ENCODE results near the gene ARHGDIA.
"Not testable (repeated sequence)": the region's sequence is repeated elsewhere in the genome, so short reads cannot be mapped to it uniquely, and the experiment has no call there.

The ARHGDIA gene

DNA sequence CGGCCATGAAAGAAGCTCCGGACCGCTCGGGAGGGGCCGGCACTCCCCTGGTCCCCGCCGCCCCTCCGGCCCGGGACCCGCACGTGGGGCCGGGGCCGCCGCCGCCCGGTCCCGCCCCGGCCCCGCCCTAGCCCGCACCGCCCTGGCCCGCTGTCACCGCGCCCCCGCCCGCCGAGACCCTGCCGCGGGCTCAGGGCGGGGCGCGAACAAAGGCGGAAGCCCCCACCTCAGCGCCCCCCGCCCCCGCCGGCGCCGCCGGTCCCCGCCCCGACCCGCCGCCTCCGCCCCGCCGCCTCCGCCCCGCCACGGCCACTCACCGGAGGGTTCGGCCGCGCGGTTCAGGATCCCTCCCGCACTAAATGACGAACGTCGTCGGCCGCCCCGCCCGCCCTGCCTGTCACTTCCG, at the start of gene ARHGDIA:
TSS of gene ARHGDIA (minus strand) at position 357 of the 406 bp plus-strand sequence. CDS start 1,407 bp downstream, outside the sequence.
- DNase-seq (ENCODE audit: low read depth in 2 of 2), result no peak

DNA sequence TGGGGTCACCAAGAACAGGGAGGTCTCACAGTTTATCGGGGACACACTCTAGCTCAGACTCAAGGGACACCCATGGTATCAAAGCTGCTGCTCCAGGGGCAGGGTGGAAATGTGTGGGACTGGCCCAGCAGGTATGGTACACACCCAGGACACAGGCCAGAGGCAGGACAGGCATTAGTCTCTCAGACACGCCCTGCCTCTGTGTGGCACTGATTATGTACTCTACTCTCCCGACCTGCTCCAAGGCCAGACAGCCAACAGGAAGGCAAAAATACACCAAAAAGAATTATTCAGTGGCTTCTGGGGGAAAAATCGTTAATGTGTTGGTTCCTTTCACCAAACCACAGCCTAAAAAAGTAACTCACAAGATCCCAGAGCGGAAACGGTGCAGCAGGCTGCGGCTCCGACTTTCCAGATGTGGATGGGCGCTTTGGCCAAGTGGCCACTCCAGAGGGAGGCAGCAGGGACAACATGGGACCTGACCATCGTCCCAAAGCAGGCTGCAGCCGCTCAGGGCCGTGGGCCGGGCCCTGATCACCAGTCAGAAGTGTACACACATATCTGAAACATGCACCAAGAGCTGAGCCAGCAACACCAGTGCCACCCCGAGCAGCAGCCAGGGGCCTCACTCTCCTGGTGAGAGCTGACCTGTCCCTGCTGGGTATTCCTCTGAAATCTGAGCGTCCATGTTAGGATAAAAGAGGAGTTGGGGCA, 47.9 kb upstream of the ARHGDIA start:
- DNase-seq (ENCODE audit: low read depth in 2 of 2), result no peak

DNA sequence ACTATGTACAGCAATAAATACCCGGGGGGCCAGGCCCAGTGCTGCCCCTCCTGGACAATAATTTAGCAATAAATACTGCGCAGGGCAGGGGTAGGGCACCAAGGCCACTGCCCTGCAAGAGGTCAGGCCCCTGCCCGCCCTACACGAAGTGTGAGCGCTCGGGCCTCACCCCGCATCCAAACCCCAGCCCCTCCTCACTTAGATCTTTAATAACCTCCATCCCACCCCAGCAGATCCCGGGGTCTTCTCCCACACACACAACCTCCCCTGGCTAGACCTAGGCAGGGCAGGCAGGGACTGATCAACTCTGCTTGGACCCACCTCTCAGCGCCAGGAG, 47.2 kb upstream of the ARHGDIA start:
- not testable (repeated sequence) for DNase-seq (ENCODE audit: low read depth in 2 of 2)

DNA sequence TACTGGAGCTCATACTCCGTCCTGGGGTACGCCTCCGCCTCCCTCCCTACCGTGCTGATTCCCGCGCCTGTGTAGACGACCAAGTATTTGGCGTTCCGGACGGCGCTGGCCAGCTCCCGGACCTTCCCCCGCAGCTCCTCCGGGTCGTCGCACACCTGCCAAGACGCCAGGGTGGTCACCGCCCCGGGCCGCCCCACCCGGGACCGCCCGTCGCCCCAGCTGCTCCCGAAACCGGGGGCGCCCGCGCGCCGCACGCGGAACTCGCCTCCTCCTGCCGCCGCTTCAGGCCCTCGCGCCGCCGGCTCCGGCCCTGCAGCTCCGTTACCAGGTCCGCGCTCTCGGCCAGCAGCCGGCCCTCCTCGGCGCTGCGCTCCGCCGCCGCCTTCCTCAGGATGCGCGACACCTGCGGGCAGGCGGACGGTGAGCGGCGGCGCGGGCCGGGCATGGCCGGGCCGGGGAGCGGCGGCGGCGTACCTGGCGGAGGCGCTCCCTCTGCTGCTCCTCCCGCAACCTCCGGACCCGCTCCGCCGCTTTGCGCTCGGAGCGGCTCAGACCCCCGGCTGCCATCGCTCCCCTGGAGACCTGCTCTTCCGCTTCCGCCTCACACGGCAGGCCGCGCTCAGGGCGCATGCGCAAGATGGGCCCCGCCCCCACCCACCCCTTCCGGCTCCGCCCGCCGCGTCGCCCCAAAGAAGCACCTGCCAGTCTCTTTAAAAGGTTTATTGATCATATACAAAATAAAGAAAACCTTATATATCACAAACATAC, 46.6 kb upstream of the ARHGDIA start, which contains the start of gene SIRT7:
TSS of gene SIRT7 (minus strand) at position 612 of the 768 bp plus-strand sequence. CDS start at position 567, 45 bp downstream.
- DNase-seq (ENCODE audit: low read depth in 2 of 2), result peak; percentile 67 to 73

DNA sequence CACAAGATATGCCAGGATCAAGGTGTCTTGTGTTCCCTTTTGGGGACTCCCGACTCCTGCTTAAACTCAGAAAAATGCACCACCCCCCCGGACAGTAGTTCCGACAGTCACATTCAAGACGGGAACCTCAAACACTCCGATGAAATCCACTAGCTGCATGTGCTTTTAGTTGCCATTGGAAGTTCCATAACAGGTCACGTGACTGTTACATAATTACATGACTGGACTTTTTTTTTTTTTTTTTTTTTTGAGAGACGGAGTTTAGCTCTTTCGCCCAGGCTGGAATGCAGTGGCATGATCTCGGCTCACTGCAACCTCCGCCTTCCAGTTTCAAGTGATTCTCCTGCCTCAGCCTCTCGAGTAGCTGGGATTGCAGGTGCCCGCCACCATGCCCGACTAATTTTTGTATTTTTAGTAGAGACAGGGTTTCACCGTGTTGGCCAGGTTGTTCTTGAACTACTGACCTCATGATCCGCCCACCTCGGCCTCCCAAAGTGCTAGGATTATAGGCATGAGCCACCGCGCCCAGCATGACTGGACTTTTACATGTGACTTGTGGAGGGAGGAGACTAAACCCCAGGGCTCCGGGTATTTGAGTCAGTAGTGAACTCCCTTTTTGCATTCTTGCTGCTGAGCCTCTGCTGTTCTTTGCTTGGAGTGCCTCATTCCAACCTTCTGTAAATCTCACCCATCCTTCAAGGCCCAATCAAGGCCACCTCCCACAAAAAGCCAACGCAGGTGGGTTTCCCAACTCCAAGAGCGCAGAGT, 45.3 kb upstream of the ARHGDIA start:
- DNase-seq (ENCODE audit: low read depth in 2 of 2), result no peak

DNA sequence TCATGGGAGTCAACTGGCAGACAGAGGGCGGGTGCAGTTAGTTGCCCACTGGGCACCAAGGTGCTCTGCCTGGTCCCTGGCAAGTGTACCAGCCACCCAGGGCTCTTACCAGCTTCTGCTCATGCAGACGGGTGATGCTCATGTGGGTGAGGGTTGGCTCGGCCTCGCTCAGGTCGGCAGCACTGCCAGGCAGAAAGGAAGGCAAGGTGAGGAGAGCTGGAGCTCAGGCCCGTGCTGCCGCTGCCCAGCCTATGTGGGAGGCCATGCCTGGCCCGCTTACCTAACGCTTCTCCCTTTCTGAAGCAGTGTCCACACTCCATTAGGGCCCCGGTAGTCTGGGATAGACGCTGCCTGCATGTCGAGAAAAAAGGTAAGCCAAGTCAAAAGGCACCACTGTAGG, 44.2 kb upstream of the ARHGDIA start:
- DNase-seq (ENCODE audit: low read depth in 2 of 2), result no peak

DNA sequence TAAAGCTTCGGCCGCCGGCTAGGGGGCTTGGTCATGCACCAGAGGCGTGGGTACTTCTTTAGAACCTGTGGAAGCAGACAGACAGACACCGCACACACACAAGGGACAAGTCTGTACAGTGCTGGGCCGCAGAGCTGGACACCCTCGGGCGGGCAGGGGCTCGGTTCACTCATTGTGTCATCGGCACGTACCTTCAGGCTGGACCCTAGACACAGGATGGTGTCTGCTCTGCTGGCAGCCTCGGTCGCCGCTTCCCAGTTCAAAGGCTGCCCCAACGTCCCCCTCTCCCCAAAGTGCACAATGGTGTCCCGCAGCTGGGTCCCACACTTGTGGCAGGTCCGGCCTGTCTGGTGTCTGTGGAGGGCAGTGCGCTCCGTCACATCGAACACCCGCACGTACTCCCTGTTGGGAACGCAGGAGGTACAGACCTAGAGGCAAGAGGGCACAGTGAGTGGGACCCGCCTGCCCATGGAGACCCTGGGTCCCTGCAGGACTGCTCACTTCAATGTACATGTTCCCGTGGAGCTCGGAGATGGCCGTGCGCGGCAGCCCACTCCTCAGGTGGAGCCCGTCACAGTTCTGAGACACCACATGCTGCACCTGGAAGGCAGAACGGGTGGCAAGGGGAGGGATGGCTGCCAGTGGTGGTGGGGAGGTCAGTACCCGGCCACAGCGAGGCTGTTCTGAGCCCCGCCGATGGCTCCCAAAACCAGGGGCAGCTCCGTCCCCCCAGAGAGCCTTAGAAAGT, 43.1 kb upstream of the ARHGDIA start:
- DNase-seq (ENCODE audit: low read depth in 2 of 2), result no peak

DNA sequence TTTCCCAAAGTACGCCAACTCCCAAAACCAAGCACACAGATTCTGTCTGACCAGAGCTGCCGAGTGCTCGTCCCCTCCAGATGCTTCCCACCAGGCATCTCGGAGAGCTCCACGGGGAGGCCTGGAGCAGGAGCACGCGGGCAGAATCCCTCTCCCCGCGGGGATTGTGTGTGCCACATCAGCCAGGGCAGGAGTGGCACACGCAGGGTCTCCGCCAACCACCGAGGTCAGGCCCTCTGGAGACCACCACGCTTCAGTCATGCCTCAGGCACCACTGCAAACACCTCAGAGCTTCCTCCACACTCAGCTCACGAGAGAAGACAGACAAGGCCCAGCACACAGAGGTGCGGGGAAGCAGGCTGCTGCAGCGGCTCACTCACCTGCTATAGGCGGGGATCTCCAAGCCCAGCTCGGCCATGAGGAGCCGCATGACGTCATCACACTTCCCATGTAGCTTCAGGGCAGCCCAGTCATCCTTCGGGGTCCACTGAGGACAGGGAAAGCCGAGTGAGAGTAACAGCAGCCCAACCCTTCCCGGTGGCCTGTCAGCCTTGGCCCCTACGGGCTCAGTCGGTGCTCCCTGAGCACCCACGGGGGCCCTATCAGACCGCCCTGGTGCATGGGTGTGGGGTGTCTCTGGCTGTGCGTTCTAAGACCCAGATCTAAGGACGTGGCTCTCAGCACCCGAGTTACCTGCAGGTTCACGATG, 42.4 kb upstream of the ARHGDIA start:
- no peak for DNase-seq (ENCODE audit: low read depth in 2 of 2)

DNA sequence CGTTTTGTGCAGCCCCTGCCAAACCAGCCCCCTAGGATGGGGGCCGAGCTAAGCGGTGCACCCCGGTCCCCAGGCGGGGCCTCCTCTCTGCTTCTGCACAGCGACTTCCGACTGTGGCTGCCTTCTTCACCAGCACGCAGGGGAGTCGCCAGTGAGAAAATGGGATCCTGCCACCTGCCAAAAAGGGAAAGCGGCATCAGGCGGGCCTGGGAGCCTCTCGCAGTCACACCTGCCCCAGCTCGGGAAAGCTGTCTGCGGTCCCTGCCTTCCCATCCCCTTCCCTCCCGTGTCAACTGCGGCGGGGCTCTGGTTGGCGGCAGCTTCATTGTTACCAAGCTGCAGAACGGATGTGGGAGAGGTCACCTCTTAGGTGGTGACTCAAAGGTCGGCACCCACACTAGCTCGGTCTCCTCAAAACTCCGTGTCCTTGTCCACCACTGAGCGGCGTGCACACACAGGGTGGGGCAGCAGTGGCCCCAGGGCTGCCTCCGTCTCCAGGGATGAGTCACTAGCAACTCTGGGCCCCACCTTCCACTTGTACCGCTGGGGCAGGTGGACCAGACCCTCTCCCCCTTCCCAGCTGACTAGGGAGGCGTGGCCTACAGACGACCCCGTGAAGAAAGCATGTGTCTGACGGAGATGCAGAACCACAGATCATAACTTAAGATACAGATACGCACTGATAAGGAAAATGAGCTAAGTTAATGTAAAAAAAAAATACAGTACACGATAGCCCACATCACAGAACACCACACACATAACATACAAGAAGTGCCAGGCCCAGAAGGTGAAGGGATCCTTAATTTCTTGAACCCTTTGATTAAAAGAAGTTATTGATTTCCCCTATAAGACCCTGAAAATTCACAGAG, 41.5 kb upstream of the ARHGDIA start:
- DNase-seq (ENCODE audit: low read depth in 2 of 2), result no peak

DNA sequence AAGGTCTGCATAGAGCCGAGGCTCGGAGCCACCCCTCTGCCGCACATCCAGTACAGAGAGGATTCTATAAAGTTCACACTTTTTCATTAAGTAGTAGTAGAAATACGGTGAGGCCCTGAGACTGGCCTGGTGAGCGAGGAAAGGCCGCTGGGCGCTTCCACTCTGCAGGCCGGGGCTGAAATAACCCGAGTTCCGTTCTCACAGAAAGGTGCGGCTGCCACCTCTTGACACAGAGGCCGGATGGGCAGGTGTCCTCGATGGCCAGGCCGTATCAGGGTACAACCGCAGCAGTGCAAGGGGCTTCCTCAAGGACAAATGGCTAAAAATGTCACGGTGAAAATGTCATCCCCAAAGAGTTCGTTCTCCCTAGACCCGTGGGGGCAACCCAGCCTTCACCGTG, 40.8 kb upstream of the ARHGDIA start:
- no peak for DNase-seq (ENCODE audit: low read depth in 2 of 2)

DNA sequence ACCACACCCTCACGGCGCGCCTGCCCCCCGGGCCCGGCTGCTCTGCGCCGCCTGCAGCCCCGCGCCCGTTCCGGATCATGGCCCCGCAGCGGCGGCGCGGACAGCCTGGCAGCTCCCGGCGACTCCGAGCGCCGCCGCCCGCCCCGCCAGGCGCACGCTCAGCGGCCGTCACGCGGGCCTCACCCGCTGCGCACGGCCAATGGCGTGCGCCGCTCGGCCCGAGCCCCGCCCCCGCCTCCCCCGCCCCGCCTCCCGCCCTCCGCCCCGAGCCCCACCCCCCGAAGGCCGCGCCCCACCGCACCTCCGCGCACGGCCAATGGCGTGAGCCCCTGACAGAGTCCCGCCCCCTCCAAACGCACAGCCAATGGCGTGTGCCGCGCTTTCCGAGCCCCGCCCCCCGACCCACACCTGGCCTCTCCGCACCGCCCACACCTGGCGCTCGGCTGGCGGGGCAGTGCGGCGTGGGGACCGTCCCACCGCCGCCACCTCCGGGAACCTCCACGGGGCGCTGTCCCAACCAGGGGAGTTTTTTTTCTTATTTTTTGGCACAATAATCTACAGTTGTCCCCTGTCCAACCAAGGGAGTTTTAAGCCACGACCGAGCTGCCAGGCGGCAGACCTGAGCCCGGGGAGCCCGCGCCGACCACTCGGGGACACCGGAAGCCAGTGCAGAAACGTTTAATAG, 40.3 kb upstream of the ARHGDIA start, which contains the start of gene PCYT2:
TSS of gene PCYT2 (minus strand) at position 123 of the 685 bp plus-strand sequence. CDS start at position 79, 44 bp downstream.
- DNase-seq (ENCODE audit: low read depth in 2 of 2), result peak; percentile 80 to 91

DNA sequence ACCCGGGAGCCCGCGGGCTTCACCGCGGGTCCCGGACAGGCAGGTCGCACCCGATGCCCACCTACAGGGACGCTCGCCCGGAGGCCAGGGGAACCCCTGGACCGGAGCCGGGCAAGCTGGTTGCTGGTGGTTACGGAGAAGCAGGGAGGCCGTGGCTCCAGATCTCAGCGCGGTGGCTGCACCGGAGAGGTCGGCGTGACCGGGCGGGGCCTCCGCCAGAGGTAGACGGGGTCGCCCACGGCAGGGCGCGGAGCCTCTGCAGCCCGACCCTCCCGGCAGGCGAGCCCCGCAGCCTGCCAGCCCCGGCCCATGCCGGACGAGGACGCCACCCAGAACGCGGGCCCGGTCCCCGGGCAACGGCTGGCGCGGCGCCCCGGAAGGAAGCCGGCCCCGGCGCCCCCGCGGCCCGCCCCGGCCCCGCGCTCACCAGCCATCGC, 39.7 kb upstream of the ARHGDIA start:
- DNase-seq (ENCODE audit: low read depth in 2 of 2), result no peak

DNA sequence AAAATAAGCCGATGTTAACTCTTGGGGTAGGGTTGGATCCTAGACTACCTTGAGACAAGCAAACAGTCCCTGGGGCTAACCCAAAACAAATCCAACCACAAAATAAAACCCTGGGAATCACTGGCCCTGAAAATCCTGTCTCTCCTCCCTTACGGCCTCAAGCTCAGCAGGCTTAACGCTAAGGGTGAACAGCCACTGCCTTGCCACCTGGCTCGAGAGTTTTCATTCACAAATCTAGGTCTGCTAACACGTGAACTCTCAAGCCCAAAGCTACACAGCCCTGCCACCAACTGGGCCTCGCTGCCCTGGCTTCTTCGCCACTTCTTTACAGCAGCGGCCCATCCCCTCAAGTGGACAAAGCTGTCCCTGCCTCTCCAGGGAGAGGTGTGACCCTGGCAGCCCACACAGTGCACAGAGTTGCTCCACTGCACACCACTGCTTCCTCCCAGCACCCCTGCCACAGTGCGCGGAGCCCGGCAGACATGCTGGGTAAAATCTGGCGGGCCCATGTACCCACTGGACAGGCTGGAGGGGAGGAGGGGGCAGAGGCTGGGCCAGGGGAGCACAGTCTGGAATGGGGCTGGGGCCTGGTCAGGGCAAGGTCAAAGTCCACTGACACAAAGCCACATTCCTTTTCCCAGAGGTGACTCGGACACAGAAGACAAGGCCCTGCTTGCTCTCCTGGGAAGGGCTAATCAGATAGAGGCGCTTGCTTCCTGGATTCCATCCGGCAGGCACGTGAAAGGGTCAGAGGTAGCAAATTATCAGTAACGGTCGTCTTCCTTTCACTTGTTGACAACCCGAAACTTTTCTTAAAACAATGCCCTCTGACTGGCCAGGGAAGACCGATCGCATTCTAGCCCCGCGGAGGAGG, 39.1 kb upstream of the ARHGDIA start:
- no peak for DNase-seq (ENCODE audit: low read depth in 2 of 2)

DNA sequence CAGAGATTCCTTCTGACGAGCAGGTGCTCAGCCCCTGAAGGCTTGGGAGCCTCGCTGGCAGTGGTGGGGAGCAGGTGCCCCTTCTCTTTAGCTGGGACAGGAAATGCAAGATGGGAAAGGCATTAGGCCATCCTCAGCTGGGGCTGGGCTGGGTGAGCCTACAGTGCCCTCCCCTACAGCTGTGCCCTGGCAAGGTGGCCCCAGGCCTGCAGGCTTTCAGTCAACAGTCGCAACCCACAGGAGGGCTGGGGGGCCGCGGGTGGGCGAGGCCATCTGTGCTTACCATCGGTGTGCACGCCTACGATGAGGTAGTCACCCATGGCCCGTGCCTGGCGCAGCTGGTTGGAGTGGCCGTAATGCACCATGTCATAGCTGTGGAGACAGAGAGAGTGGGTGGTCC, 38.1 kb upstream of the ARHGDIA start:
- DNase-seq (ENCODE audit: low read depth in 2 of 2), result no peak

DNA sequence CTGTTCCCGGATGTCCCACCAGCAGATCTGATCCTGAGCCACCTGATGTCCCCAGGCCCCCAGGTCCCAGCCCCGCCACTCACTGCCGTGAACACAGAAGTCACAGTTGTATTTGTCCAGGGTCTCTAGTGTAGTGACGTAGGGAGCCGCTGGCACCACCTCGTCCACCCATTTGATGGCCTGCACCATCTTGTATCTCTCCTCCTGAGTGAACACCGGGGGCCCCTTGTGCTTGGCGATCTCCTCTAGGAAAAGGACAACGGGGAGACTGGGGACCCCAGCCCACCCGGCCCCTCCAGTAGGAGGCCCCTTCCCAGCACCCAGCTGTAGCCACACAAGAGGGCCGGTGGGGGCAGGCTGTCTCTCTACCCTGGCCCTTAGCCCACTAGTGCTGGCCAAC, 37.7 kb upstream of the ARHGDIA start:
- no peak for DNase-seq (ENCODE audit: low read depth in 2 of 2)

DNA sequence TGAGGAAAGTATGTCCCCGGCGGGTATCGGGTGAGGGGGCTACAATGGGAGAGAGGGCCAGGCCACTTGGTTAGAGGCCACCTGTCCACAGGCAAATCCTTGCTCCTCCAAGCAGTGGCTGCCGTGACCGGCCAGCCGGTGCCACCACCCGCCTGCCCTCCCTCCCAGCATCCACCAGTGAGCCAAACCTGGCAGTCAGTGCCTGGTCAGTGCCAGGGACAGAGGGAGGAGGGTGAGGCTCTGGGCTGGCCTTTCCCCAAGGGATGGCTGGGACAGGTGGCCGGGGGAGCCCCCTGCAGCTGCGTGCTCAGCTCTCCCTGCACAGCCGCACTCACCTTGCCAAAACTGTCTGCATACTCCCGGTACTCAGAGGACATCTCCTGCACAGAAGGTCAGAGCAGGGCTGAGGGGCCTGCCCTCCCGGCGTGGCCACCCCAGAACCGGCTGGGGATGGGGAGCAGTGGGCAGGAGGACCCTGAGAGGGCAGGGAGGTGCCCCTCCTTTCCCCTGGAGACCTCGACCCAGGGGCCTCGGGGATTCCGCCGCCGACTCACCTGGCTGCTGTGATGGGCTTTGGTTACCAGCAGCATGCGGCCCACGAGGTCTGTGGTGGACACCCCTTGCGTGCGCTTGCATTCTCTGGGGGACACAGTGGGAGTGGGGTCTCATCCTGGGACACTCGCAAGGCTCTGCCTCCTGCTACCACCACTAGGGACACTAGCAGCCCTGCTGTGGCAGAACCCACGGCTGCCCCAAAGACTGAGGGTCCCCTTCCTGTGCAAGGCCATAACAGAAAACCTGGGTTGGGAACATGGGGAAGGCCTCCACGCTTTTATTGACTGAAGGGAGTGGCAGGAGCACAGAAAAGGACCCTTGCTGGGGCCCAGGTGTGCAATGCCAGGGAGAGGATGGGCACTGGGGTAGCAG, 36.3 kb upstream of the ARHGDIA start:
- no peak for DNase-seq (ENCODE audit: low read depth in 2 of 2)

Data from stimulated activated CD8-positive, alpha-beta memory T cell treated with anti-CD3 and anti-CD28 coated beads, Interleukin-2, amount 100 ng/mL, for 1 hour (primary cell).